ENCODE data around the gene SPATA13.

The SPATA13 gene

GRCh38 chr13:24247016-24247415, 86.5 kb downstream of the SPATA13 start:
- in situ Hi-C loops (cut with HindIII; ENCODE audit: low sequenced_read_pairs), result no loop called here

- in situ Hi-C loops (cut with HindIII; ENCODE audit: low sequenced_read_pairs), result no loop called here
Measured at GRCh38 chr13:24249624-24250023, 89.1 kb downstream of the SPATA13 start.

- in situ Hi-C loops (cut with HindIII; ENCODE audit: low sequenced_read_pairs), result no loop called here
Measured at GRCh38 chr13:24250376-24251057, 90.0 kb downstream of the SPATA13 start.

GRCh38 chr13:24251525-24251924, 91.0 kb downstream of the SPATA13 start:
- in situ Hi-C loops (cut with HindIII; ENCODE audit: low sequenced_read_pairs), result no loop called here

GRCh38 chr13:24252136-24252535, 91.6 kb downstream of the SPATA13 start:
- in situ Hi-C loops (cut with HindIII; ENCODE audit: low sequenced_read_pairs), result no loop called here

- in situ Hi-C loops (cut with HindIII; ENCODE audit: low sequenced_read_pairs), result no loop called here
Measured at GRCh38 chr13:24253520-24254145, 93.1 kb downstream of the SPATA13 start.

GRCh38 chr13:24254146-24254841, 93.8 kb downstream of the SPATA13 start:
- in situ Hi-C loops (cut with HindIII; ENCODE audit: low sequenced_read_pairs), result no loop called here

GRCh38 chr13:24257497-24257896, 97.0 kb downstream of the SPATA13 start:
- in situ Hi-C loops (cut with HindIII; ENCODE audit: low sequenced_read_pairs), result no loop called here

- in situ Hi-C loops (cut with HindIII; ENCODE audit: low sequenced_read_pairs), result no loop called here
Measured at GRCh38 chr13:24261566-24261965, 101.0 kb downstream of the SPATA13 start.

GRCh38 chr13:24263632-24264031, 103.1 kb downstream of the SPATA13 start:
- in situ Hi-C loops (cut with HindIII; ENCODE audit: low sequenced_read_pairs), result no loop called here

- in situ Hi-C loops (cut with HindIII; ENCODE audit: low sequenced_read_pairs), result no loop called here
Measured at GRCh38 chr13:24264976-24265375, 104.5 kb downstream of the SPATA13 start.

- in situ Hi-C loops (cut with HindIII; ENCODE audit: low sequenced_read_pairs), result no loop called here
Measured at GRCh38 chr13:24265453-24265852, 104.9 kb downstream of the SPATA13 start.

GRCh38 chr13:24267274-24267673, 106.8 kb downstream of the SPATA13 start:
- in situ Hi-C loops (cut with HindIII; ENCODE audit: low sequenced_read_pairs), result no loop called here

GRCh38 chr13:24267801-24268200, 107.3 kb downstream of the SPATA13 start:
- in situ Hi-C loops (cut with HindIII; ENCODE audit: low sequenced_read_pairs), result no loop called here

- in situ Hi-C loops (cut with HindIII; ENCODE audit: low sequenced_read_pairs), result no loop called here
Measured at GRCh38 chr13:24269821-24270220, 109.3 kb downstream of the SPATA13 start.

- in situ Hi-C loops (cut with HindIII; ENCODE audit: low sequenced_read_pairs), result no loop called here
Measured at GRCh38 chr13:24270639-24271141, 110.2 kb downstream of the SPATA13 start.

- in situ Hi-C loops (cut with HindIII; ENCODE audit: low sequenced_read_pairs), result no loop called here
Measured at GRCh38 chr13:24271231-24271600, 110.7 kb downstream of the SPATA13 start.

- in situ Hi-C loops (cut with HindIII; ENCODE audit: low sequenced_read_pairs), result no loop called here
Measured at GRCh38 chr13:24271601-24272451, 111.3 kb downstream of the SPATA13 start.

- in situ Hi-C loops (cut with HindIII; ENCODE audit: low sequenced_read_pairs), result no loop called here
Measured at GRCh38 chr13:24272452-24273161, 112.1 kb downstream of the SPATA13 start.

GRCh38 chr13:24273926-24274325, 113.4 kb downstream of the SPATA13 start:
- in situ Hi-C loops (cut with HindIII; ENCODE audit: low sequenced_read_pairs), result no loop called here
